GM19240 (cell line): Measurements from ENCODE around the gene OLFM1.

Experiments used
- DNase-seq: peaks from one replicate; pipeline ENCODE4 v3.0.0; 2011; ENCODE audit warnings: low spot score; ENCODE audit not compliant: insufficient read length

The OLFM1 gene

DNA sequence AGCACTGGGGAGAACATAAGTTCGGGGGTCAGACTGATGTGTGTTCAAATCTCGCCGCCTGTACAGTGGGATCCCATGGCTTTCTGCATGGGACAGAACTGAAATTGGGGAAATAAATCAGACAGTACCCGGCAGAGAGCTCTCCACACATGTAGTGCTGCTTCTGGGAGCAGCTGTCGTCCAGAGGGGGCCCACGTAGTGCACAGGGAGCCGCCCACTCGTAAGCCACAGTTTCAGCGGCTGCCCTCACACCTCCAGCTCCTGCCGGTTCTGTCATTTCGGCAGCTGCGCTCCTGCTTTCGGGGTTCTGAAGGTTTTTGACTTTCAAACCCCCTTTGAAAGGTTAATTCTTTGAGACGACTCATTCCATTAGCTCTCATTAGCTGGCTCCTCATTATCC is 83.1 kb downstream of the OLFM1 start:
- no peak for DNase-seq
